GM19025 (cell line): ENCODE data around the gene TMEM59L.

Experiments used
- ATAC-seq: cut with Tn5 transposase; IDR thresholded peaks from one replicate; pipeline ENCODE4 v1.9.1; 2021; ENCODE audit warnings: mild to moderate bottlenecking, low read depth, moderate library complexity; ENCODE audit not compliant: unreplicated experiment

Gene TMEM59L

DNA sequence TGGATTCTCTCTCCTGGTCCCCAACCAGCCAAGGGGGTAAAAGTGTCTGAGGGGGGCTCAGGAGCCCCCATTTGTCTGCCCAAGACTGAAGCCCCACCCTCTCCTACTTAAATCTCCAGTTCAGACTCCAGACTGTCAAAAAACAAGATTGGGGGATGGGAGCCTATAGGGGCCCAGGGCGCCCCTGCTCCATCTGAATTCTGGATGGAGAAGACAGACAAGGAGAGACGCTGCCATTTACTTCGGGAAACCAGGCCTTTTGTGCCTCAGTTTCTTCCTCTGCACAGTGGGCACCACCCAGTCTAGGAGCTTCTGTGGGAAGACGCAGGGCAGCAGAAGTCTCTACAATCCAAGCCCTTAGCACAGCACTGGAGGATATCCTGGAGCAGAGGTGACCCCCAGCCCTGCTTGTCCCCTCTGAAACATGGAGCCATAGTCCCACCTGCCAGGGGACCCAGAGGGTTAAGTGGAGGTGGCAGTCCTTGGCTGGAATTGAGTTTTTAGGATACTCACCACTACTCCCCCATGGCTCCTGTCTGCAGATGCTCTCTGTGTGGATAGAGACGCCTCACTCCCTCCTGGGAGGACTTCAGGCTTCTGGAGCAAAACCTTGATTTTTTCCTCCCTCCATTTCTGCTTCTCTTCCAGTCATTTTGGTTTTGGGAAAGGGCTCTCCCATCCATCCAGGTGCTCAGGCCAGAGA, 4.4 kb upstream of the TMEM59L start:
- ATAC-seq: no peak

DNA sequence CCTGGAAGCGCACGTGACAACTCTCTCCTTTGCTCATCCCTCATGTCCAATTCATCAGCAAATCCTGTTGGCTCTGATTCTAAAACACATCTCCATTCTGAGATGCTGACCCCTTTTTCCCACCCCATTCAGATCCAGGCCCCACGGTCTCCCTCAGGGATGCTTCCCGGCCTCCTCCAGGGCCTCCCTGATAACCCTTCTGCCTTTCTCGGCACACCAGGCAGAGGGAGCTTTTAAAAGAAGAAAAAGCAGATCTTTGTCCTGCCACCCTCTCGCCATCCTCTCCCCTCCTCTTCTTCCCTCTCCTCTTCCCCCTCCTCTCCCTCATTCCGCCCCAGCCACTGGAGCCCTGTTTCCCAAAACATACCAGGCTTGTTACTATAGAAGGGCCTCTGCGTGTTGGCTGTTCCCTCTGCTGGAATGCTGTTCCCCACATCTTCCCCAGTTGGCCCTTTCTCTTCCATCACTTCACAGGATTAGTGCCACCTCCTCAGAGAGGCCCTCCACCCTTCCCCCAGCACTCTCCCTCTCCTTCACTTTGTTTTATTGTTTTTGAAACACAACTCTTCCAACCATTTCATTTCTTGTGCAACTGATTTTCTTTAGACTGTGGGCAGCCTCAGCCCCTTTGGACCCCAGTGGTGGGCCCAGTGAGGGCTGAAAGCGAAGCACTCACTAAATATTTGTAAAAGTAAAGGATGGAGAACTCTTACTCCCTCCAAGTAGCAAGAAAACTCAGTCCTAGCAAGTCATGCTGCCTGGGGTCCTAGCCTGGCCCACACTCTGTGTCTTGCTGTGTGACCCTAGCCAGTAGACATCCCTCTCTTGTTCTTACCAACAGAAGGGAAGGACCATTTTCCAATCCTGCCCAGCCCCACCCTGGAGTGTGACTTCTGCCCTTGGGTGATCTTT, 3.6 kb upstream of the TMEM59L start:
- no peak for ATAC-seq

DNA sequence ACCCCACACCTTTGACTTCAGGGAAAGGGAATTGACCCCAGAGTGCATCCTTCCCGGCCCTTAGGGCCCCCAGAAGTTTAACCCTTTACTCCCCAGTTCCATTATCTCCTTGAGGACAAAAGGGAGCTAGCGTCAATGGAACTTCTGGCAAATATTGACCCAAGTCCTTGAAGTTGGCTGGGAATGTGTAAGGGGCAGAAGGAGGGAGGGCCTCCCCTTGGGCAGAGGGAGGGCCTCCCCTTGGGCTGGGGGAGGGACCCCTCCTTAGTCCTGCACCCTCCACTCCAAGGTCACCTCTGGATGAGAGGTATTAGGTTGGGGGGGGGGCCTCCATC, 3.0 kb upstream of the TMEM59L start:
- ATAC-seq: no peak

DNA sequence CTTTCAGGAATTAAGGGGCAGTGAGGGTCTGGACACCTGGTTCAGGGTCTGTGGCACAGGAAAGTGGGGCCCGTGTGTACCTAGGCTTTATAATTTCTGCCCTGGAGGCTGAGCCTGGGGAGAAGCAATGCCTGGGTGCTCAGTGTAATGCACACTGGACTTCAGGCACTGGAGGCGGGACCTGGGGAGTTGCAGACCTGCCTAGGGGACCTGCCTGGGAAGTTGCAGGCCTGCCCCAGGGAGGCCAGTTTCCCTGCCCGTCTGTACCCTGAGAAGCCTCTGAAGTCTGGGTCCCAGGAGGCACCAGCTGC, 2.5 kb upstream of the TMEM59L start:
- ATAC-seq: no peak

DNA sequence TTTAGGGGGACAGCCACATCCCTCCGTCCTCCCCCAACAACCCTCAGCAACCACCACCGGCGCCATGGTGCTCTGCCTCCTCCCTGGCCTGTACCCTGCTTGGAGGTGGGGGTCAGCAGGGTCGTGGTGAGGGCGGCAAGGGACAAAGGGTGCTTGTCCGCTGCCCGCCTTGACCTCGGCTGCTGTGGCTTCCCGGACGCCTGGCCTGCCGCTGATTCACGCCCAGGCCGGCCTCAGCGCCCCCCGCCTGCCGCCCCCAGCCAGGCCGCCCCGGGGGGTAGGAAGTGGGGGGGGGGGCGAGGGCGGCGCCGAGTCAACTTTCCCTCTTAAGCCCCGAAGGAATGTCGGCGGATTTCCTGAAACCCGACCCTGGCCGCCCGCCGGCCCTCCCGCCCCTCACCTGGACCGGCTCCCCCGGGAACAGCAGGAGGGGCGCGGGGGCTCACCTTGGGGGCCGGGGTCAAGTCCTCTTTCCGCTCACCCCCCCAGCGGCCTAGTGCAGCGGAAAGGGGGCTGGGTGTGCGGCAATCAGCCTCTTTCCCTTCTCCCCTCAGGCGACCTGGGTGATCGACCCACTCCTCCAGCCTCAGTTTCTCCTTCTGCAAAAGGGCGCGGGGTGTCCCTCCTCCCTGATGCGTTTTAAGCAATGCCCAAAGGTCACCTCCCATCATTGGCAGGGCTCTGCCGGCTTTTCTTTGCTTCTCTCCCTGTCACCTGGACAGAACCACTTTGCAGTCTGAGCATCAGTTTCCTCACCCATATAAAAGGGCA, 1.9 kb upstream of the TMEM59L start:
- ATAC-seq: no peak

DNA sequence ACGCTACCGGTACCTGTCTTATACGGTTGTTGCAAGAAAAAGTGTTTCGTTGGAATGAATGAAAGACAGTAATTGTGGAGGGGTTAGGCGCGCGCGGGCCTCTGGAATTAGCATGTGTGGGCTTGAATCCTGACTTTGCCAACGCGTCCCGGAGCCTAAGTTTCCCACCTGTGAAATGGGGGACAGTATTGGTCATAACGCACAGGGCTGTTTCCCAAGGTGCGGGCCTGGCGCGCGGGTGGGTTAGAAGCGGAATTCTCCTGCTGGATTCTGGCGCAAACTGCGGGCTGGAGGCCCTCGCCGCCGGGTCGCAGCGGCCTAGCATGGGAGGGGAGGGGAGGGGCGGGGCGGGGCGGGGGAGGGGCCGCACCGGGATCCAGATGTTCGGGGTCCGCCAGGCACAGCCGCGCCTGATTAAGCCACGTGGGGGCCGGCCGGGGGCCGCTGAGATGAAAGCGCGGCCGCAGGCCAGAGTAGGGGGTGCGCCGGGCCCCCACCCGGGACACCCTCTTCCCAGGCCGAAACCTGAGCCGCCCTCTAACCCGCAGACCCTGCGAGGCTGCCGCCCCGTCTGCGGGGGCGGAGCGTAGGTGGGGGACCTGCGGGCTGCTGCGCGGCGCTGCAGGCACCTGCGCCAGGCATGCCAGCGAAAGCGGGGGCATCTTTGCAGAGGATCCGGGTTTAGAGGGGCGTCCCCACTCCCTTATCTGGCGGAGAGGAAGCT, 1.2 kb upstream of the TMEM59L start:
- no peak for ATAC-seq

DNA sequence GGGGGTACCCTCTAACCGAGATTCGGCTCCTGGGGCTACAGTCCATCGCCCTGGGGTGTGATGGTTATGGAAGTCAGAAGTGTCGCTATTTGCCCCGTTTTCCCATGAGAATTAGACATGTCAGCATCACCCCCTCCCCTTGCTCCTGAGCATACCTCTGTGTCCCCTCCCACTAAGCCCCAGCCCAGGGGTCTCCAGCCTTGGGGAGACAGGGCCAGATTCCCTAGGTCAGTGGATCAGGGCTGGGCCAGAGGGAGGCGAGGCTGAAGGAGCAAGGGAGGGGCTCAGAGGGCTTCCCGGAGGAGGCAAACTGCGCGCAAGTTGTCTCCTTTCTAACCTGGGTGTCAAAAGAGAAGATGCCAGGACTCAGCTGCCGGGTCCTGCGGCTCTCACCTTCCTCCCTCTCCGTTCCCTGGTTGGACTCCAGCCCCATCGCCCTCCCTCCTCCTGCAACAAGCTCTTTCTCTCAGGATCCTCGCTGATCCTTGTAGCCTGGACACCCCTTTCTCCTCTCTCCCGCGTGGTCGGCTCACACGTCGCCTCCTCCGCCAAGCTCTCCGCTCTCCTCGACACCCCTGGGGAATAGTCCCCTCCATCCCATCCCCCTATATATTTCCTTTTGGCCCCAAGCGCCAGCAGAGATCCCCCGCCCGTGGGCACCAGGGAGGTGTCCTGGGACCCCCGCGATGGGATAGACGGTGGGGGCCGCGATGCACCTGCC, 459 bp upstream of the TMEM59L start:
- ATAC-seq: no peak

DNA sequence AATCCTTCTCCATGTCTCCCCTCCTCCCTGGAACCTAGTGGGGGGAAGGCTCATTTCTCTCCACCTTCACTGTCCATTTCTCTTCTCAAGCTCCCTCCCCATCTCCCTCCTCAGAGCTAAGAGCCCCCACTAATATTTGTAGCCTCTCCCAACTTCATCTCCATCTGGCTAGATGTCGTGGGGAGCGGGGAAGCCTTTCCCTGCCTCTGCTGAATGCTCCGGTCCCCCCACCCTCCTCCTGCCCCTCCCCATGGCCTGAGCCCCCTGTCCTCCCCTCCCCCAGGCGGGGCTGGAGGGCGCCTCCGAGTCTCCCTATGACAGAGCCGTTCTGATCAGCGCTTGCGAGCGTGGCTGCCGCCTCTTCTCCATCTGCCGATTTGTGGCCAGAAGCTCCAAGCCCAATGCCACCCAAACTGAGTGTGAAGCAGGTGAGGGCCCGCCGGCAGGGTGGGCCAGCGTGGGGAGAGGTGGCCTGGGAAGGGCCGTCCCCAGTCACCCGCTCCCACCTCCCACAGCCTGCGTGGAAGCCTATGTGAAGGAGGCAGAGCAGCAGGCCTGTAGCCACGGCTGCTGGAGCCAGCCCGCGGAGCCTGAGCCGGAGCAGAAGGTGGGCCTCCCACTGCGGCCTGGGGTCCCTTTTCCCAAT, 1.0 kb downstream of the TMEM59L start:
- no peak for ATAC-seq

DNA sequence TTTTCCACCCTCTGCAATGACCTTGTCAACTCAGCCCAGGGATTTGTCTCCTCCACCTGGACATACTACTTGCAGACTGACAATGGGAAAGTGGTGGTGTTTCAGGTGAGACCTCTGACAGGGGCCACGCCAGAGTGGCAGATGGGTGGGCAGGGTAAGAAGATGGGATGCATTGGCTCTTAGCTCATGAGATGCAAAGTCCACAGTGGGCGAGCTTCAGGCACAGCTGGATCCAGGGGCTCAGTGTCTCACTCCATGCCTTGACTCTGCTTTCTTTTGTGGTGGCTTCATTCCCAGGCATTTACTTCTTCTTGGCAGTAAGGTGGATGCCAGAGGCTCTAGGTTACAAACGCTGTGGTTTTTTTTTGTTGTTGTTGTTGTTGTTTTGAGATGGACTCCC, 3.4 kb downstream of the TMEM59L start:
- ATAC-seq: no peak

DNA sequence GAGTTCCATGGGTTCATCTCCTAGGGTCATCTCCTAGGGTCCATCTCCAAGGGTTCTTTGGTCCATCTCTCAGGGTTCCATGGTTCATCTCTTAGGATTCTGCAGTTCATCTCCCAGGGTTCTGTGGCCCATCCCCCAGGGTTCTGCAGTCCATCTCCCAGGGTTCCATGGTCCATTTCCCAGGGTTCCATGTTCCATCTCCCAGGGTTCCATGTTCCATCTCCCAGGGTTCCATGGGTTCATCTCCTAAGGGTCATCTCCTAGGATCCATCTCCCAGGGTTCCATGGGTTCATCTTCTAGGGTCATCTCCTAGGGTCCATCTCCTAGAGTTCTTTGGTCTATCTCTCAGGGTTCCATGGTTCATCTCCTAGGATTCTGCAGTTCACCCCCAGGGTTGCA, 4.9 kb downstream of the TMEM59L start:
- no peak for ATAC-seq

DNA sequence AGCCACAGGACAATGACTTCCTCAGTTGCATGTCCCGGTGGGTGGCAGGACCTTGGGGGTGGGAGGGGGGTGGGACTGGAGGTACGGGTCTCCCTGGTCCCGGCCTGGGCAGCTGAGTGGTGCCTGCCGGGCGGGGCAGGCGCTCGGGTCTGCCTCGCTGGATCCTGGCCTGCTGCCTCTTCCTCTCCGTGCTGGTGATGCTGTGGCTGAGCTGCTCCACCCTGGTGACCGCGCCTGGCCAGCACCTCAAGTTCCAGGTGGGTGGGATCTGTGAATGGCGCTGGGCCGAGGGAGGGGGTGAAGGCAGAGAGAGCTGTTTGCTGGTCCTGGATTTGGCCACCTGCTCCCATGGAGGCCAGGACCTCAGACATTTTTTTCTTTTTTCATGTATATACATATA, 5.6 kb downstream of the TMEM59L start:
- no peak for ATAC-seq

DNA sequence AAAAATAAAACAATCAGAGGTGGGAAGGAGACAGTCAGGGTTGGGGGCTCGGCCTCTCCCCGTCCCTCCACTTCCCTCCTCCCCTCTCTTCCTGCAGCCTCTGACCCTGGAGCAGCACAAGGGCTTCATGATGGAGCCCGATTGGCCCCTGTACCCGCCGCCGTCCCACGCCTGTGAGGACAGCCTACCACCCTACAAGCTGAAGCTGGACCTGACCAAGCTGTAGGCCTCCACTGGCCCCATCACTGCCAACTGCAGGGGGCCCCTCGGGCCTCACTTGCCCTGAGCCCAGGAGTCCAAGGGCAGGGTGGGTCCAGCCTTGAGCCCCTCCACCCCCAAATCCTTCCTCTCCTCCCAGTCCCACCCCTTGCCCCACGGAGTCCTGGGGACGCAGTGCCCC, 7.6 kb downstream of the TMEM59L start:
- no peak for ATAC-seq

DNA sequence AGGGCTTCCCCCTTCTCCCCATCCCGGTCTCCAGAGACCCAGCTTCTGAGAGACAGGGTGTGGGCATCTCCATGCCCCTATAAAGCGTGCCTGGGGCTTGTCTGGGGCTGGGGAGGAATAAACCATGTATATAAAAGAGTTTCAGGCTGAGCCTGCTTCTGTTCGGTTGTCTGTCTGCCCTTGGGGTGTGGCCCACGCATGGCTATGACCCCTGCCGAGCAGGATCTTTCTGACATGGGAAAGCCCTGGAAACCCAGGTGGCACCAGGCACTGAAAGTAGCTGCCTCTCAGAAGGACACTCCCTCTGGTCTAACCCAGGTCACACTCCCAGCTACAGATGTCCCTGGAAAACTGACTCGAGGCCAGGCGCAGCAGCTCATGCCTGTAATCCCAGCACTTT, 8.2 kb downstream of the TMEM59L start:
- no peak for ATAC-seq

DNA sequence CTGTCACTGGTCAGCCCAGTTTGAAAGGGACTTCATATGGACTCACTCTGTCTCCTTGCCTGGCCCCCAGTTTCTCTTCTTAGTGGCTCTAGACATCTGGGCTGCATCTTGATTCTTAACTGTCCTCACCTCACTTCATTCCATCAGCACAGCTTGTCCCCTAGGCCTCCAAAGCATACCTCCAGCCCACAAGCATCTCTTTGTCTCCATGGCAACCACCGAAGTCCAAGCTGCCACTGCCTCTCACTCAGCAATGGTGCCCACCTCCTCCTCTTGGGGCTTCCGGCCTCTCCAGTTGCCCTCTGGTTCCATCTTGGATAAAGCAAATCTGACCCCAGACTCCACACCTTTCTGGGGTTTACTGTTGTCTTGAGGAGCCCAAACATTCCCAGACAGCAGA, 14.2 kb downstream of the TMEM59L start:
- ATAC-seq: no peak

DNA sequence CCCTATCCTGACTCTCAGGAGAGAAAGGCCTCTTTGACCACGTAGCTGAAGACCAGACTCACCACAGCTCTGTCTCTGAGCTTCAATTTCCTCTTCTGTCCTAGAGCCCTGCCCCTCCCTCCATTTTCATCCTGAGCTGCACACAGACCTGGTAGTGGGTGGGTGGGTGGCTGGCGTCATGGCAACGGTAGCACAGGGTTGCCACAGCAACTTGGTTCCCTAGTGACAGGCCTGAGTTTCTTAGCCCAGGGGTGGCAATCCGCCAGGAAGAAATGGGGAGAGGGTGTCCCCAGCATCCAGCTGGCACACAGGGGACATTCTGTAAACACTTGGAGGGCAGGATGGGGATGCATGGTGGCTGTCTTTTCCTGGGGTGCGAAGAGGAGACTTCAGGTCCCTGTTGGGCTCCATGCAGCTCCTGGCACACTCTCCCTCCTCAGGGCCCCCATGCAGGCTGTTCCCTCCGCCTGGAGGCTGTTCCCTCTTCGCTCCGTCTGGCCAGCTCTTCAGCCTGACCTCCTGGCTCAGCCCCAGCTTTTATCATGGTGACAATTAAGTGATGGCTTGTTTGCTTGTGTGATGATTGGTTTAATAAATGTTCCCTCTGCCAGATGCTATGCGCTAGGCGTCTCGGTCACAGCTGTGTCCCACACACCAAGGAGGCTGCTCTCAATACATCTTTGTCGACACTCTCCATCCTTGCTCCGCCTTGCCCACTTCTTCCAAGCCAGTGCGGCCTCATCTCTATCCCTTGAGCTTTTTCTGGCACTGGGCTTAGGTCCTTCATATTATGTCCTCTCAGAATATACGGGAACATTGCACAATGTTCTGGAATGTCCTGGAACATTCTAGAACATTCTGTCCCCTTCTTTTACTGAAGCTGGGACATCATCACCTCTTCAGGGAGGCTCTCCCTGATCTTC, 16.8 kb downstream of the TMEM59L start:
- ATAC-seq: no peak

DNA sequence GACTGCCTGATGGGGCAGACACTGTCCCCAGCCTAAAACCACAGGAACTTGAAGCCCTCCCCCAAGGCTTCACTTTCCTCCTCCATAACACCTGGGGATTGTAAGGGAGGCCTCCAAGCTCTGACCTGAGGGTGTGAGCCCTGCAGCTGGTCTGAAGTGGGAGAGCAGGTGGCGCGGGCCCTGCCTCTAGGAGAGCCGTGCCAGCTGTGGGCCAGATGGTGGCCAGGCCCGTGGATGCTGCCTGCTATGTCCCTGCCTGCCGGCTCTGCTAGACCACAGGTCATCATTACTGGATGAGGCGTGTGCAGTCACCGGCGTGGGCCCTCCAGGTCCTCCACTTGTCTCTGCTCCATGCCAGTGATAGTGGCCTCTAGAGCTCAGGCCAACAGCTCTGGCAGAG, 20.7 kb downstream of the TMEM59L start:
- ATAC-seq: no peak

DNA sequence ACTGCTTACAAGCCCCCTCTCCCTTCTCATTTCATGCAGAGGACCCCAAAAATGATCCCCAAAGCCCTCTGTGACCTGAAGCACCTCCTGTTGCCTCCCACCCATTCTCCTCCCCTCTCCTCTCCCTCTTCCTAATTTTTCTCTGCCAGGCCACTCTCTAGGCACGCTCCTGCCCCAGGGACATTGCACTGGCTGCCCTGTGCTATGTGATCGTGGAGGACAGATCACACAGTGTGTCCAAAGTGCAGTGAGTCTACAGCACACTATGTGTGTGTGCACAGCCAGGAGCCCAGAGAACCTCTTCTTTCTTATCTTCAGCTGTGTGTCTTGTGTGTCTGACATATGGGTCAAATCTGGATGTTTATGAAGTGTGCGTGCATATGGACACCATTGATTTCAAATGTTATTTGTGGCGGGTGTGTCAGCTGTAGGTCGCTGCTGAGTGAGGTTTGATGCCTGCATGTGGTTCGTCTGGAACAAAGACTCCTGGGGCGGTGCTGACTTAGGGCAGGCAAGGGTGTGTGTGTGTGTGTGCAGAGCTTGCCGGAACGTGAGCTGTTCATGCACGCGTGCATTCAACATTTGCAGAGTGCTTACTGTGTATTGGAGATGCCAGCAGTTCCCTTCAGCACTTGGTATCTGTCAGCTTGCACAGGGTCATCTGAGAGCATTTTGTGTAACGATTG, 22.1 kb downstream of the TMEM59L start:
- ATAC-seq: no peak

DNA sequence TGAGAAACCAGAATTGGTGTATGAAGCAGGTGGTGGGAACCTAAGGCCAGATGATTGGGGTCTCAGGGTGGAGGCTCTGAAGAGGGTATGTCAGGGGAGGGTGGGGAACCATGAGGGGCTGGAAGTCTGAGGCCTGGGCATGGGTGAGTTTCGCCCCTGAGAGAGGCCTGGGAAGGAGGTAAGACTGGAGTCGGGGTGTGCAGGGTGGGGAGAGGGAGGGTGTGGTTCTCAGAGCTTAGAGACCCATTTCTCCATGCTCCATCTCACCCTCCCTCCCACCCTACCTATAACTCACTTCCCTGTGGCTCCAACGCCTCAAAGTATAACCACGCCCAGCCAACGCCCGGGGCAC, 23.1 kb downstream of the TMEM59L start:
- no peak for ATAC-seq
